K562 treated with DMSO at 1 percent for 24 hours (cell line): ENCODE measurements around the gene EGFR. TPM values are rescaled to one million over a fixed set of nuclear protein-coding genes. Genes with fewer than 3 reads are reported as not detected.

ENCODE experiments used
- total RNA-seq: library from RNA; unstranded; fragments of 300-600 nt; gene quantifications from 2 replicates; pipeline ENCODE4 v1.2.3, GENCODE V29; 2022; ENCODE audit warnings: low read depth; ENCODE audit not compliant: insufficient read depth

EGFR gene
- total RNA-seq: not detected in 2 replicates

DNA sequence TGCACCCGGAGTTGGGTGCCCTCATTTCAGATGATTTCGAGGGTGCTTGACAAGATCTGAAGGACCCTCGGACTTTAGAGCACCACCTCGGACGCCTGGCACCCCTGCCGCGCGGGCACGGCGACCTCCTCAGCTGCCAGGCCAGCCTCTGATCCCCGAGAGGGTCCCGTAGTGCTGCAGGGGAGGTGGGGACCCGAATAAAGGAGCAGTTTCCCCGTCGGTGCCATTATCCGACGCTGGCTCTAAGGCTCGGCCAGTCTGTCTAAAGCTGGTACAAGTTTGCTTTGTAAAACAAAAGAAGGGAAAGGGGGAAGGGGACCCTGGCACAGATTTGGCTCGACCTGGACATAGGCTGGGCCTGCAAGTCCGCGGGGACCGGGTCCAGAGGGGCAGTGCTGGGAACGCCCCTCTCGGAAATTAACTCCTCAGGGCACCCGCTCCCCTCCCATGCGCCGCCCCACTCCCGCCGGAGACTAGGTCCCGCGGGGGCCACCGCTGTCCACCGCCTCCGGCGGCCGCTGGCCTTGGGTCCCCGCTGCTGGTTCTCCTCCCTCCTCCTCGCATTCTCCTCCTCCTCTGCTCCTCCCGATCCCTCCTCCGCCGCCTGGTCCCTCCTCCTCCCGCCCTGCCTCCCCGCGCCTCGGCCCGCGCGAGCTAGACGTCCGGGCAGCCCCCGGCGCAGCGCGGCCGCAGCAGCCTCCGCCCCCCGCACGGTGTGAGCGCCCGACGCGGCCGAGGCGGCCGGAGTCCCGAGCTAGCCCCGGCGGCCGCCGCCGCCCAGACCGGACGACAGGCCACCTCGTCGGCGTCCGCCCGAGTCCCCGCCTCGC lies at the start of gene EGFR:
EGFR (plus strand) TSS at position 657 of the 830 bp plus-strand sequence. CDS start 261 bp downstream, outside the sequence.

